Liver (tissue), 9 donors: ENCODE measurements around the gene LATS2. TPM values are rescaled to one million over a fixed set of nuclear protein-coding genes. Genes with fewer than 3 reads are reported as not detected.

Experiments used
- DNase-seq: peaks from one replicate; pipeline ENCODE4 v3.0.0-alpha.2; 2017; ENCODE audit warnings: low spot score
- H3K27ac ChIP-seq, 2 donors: one replicate each; pipeline ENCODE4 v1.7.0; 2013; ENCODE audit warnings: inconsistent platforms in 2 of 2, low read length in 2 of 2, control low read depth in 1 of 2, low read depth in 1 of 2, mild to moderate bottlenecking in 1 of 2
- H3K27me3 ChIP-seq, 4 donors: one replicate each; pipeline versions ENCODE4 v1.6.1 to v1.7.0; 2013; ENCODE audit warnings: low read length in 3 of 4, inconsistent platforms in 1 of 4, mild to moderate bottlenecking in 1 of 4, moderate library complexity in 1 of 4; ENCODE audit not compliant: control insufficient read depth in 4 of 4, insufficient read depth in 4 of 4
- H3K36me3 ChIP-seq, 4 donors: one replicate each; pipeline versions ENCODE4 v1.6.1 to v1.7.0; 2013; ENCODE audit warnings: low read length in 3 of 4, mild to moderate bottlenecking in 3 of 4, low read depth in 1 of 4, moderate library complexity in 1 of 4; ENCODE audit not compliant: control insufficient read depth in 4 of 4, insufficient read depth in 3 of 4
- H3K4me1 ChIP-seq, 4 donors: one replicate each; pipeline versions ENCODE4 v1.6.1 to v1.7.0; 2013; ENCODE audit warnings: low read length in 3 of 4, mild to moderate bottlenecking in 3 of 4, moderate library complexity in 1 of 4; ENCODE audit not compliant: control insufficient read depth in 4 of 4, insufficient read depth in 4 of 4
- H3K4me3 ChIP-seq, 3 donors: one replicate each; pipeline versions ENCODE4 v1.6.1 to v1.7.0; 2013; ENCODE audit warnings: low read length in 3 of 3, control low read depth in 1 of 3, low read depth in 1 of 3, mild to moderate bottlenecking in 1 of 3
- H3K9ac ChIP-seq, 2 donors: one replicate each; pipeline ENCODE4 v1.7.0; 2013; ENCODE audit warnings: low read length in 2 of 2, mild to moderate bottlenecking in 2 of 2, moderate library complexity in 2 of 2, control low read depth in 1 of 2, low read depth in 1 of 2
- H3K9me3 ChIP-seq, 4 donors: one replicate each; pipeline versions ENCODE4 v1.6.1 to v1.7.0; 2013; ENCODE audit warnings: low read length in 3 of 4; ENCODE audit not compliant: control insufficient read depth in 4 of 4
- CTCF ChIP-seq: fragments of 150-350 bp; IDR thresholded peaks from 2 replicates; pipeline ENCODE4 v1.5.1; 2017; ENCODE audit warnings: improper control_type of control experiment, low read depth, low read length; ENCODE audit not compliant: missing input control
- FOXA1 ChIP-seq: IDR thresholded peaks from 2 replicates; pipeline ENCODE4 v1.6.1; 2016; ENCODE audit warnings: antibody characterized with exemption
- FOXA2 ChIP-seq: IDR thresholded peaks from 2 replicates; pipeline ENCODE4 v1.6.1; 2016; ENCODE audit warnings: antibody characterized with exemption
- GABPA ChIP-seq, 2 donors: IDR thresholded peaks in 1 of 2; conservative IDR thresholded peaks in 1 of 2; 2 replicates each; pipeline ENCODE4 v1.6.1; 2016; ENCODE audit warnings: antibody characterized with exemption in 2 of 2, mild to moderate bottlenecking in 1 of 2, moderate library complexity in 1 of 2
- HNF4A ChIP-seq, 2 donors: conservative IDR thresholded peaks; 2 replicates each; pipeline ENCODE4 v1.6.1; 2016; ENCODE audit warnings: antibody characterized with exemption in 2 of 2, mild to moderate bottlenecking in 2 of 2
- HNF4G ChIP-seq: IDR thresholded peaks from 2 replicates; pipeline ENCODE4 v1.6.1; 2016; ENCODE audit warnings: antibody characterized with exemption
- JUND ChIP-seq, 2 donors: IDR thresholded peaks; 2 replicates each; pipeline ENCODE4 v1.6.1; 2016; ENCODE audit warnings: antibody characterized with exemption in 2 of 2
- MAX ChIP-seq: IDR thresholded peaks from 2 replicates; pipeline ENCODE4 v1.6.1; 2016; ENCODE audit warnings: antibody characterized with exemption
- NR2F2 ChIP-seq: IDR thresholded peaks from 2 replicates; pipeline ENCODE4 v1.6.1; 2016; ENCODE audit warnings: antibody characterized with exemption
- RAD21 ChIP-seq, 2 donors: IDR thresholded peaks; 2 replicates each; pipeline ENCODE4 v1.6.1; 2016; ENCODE audit warnings: antibody characterized with exemption in 2 of 2, mild to moderate bottlenecking in 2 of 2
- RXRA ChIP-seq, 2 donors: IDR thresholded peaks; 2 replicates each; pipeline ENCODE4 v1.6.1; 2017 to 2018; ENCODE audit warnings: antibody characterized with exemption in 2 of 2, mild to moderate bottlenecking in 1 of 2
- SP1 ChIP-seq: IDR thresholded peaks from 2 replicates; pipeline ENCODE4 v1.6.1; 2018; ENCODE audit warnings: antibody characterized with exemption, mild to moderate bottlenecking
- TAF1 ChIP-seq: conservative IDR thresholded peaks from 2 replicates; pipeline ENCODE4 v1.6.1; 2016; ENCODE audit warnings: antibody characterized with exemption, mild to moderate bottlenecking
- YY1 ChIP-seq: IDR thresholded peaks from 2 replicates; pipeline ENCODE4 v1.6.1; 2016; ENCODE audit warnings: antibody characterized with exemption, mild to moderate bottlenecking
- ZBTB33 ChIP-seq: IDR thresholded peaks from 2 replicates; pipeline ENCODE4 v1.6.1; 2016; ENCODE audit warnings: antibody characterized with exemption
- WGBS: extraction: QIAGEN DNeasy Blood & Tissue Kit; methylation state at CpG from one replicate; pipeline ENCODE4 v1.1.7; 2013; 5-methylcytosine and 5-hydroxymethylcytosine counted together
- polyA plus RNA-seq, 2 donors: library from polyadenylated mRNA; stranded (reverse) in 1 of 2; unstranded in 1 of 2; fragments of 200-250 nt in 1 of 2; fragments of >200 nt in 1 of 2; fragmentation: Nextera tagmentation in 1 of 2; extraction: Ambion mirVana in 1 of 2; gene quantifications; one replicate each; pipeline versions ENCODE4 v1.2.1 to v1.2.3, GENCODE V29; 2013 to 2015
- total RNA-seq, 2 donors: library from RNA; depleted of rRNA; stranded (reverse); fragments of >200 nt; gene quantifications; one replicate each; pipeline ENCODE4 v1.2.3, GENCODE V29; 2014
- TF ChIP-seq, protein P1 (sequence below): IDR thresholded peaks from 2 replicates; pipeline ENCODE4 v1.6.1; 2016; ENCODE audit warnings: antibody characterized with exemption
- TF ChIP-seq, protein P2 (sequence below): IDR thresholded peaks from 2 replicates; pipeline ENCODE4 v1.6.1; 2016; ENCODE audit warnings: antibody characterized with exemption, mild to moderate bottlenecking
- donor health status: healthy.
- donor health status: healthy.
- donor health status: healthy.
- donor health status: healthy.
- donor health status: healthy.

The LATS2 gene
- total and polyA plus RNA-seq, 4 donors, result 1.6 to 7.0 (median 4.4) TPM

GRCh38 chr13:21100994-21101757 is 39.8 kb upstream of the LATS2 start:
- no peak overlapping the region for H3K4me3 ChIP-seq
- H3K27ac ChIP-seq, result no peak overlapping the region
- TF ChIP-seq GABPA (IDR thresholded peaks at IDR 0.05 in 1 of 2, conservative IDR thresholded peaks at IDR 0.05 in 1 of 2) (no peak), NR2F2 (no peak), ZBTB33 (no peak), RAD21 (IDR thresholded peaks at IDR 0.05) (no peak), SP1 (no peak), FOXA1 (no peak), YY1 (no peak), FOXA2 (no peak), HNF4A (conservative IDR thresholded peaks at IDR 0.05) (no peak), RXRA (IDR thresholded peaks at IDR 0.05) (no peak), MAX (no peak)
- TF ChIP-seq, protein P1, sequence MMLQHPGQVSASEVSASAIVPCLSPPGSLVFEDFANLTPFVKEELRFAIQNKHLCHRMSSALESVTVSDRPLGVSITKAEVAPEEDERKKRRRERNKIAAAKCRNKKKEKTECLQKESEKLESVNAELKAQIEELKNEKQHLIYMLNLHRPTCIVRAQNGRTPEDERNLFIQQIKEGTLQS, result no peak
- TF ChIP-seq, protein P2, sequence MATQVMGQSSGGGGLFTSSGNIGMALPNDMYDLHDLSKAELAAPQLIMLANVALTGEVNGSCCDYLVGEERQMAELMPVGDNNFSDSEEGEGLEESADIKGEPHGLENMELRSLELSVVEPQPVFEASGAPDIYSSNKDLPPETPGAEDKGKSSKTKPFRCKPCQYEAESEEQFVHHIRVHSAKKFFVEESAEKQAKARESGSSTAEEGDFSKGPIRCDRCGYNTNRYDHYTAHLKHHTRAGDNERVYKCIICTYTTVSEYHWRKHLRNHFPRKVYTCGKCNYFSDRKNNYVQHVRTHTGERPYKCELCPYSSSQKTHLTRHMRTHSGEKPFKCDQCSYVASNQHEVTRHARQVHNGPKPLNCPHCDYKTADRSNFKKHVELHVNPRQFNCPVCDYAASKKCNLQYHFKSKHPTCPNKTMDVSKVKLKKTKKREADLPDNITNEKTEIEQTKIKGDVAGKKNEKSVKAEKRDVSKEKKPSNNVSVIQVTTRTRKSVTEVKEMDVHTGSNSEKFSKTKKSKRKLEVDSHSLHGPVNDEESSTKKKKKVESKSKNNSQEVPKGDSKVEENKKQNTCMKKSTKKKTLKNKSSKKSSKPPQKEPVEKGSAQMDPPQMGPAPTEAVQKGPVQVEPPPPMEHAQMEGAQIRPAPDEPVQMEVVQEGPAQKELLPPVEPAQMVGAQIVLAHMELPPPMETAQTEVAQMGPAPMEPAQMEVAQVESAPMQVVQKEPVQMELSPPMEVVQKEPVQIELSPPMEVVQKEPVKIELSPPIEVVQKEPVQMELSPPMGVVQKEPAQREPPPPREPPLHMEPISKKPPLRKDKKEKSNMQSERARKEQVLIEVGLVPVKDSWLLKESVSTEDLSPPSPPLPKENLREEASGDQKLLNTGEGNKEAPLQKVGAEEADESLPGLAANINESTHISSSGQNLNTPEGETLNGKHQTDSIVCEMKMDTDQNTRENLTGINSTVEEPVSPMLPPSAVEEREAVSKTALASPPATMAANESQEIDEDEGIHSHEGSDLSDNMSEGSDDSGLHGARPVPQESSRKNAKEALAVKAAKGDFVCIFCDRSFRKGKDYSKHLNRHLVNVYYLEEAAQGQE, result no peak
- DNase-seq, result no peak
- H3K4me1 ChIP-seq, result no peaks in the 10 kb centered on the region
- no peaks in the 10 kb centered on the region for H3K27me3 ChIP-seq
- H3K36me3 ChIP-seq, result no peaks in the 10 kb centered on the region
- WGBS, result 72% methylated on average over 12 of the region's 12 CpGs
- H3K9ac ChIP-seq, result no peak overlapping the region
- no peaks in the 10 kb centered on the region for H3K9me3 ChIP-seq

DNA sequence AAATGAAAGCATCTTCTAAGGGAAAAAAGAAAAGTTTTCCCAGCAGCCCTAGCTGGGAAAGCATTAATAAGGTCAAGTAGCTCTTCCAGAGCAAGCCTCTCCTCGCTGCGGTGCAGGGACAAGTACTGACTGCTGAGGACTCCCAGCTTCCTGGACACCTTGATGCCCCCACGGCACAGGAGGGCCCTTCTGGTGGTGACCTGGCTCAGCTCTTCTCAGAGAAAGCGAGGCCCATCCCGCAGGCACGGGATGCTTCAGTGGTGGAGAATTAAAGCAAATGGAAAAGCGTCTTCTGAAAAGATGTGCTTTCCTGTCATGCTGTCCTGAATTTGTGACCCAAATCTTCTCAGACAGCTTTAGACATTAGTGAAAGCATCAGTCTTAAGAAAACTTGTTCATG is 38.8 kb upstream of the LATS2 start:
- Histone ChIP-seq H3K9me3 (no peaks in the 10 kb centered on the region), H3K27ac (no peak overlapping the region), H3K4me3 (no peak overlapping the region), H3K36me3 (no peaks in the 10 kb centered on the region), H3K9ac (no peak overlapping the region), H3K27me3 (no peaks in the 10 kb centered on the region), H3K4me1 (no peaks in the 10 kb centered on the region)
- no peak for TF ChIP-seq HNF4G
- TF ChIP-seq NR2F2, result no peak
- TF ChIP-seq FOXA2, result no peak
- TF ChIP-seq RAD21 (IDR thresholded peaks at IDR 0.05), result no peak
- no peak for TF ChIP-seq JUND (IDR thresholded peaks at IDR 0.05)
- no peak for TF ChIP-seq MAX
- TF ChIP-seq TAF1, result no peak
- TF ChIP-seq YY1, result no peak
- TF ChIP-seq FOXA1, result no peak
- TF ChIP-seq ZBTB33, result no peak
- TF ChIP-seq GABPA (IDR thresholded peaks at IDR 0.05 in 1 of 2, conservative IDR thresholded peaks at IDR 0.05 in 1 of 2), result no peak
- no peak for TF ChIP-seq CTCF
- TF ChIP-seq, protein P1, result no peak
- DNase-seq, result no peak
- WGBS, result 91% methylated on average over 7 of the region's 7 CpGs
